ENCODE measurements around the gene JPH3.

DNA sequence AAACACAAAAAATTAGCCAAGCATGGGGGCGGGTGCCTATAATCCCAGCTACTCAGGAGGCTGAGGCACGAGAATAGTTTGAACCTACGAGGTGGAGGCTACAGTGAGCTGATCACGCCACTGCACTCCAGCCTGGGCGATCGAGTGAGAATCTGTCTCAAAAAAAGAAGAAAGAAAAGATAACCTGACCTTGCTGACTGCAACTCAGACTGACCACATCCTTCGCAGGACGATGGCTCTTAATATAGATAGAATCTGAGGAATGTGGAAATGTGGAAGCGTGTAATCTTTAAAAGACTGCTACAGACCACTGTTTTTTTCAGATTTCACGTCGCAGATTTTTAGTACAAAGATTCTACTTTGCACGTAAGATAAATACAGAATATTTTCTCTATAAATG is 125.7 kb downstream of the JPH3 start:
- TF ChIP-seq POLR2AphosphoS5 (IDR thresholded peaks at IDR 0.05): no peak
- TF ChIP-seq, protein P1, sequence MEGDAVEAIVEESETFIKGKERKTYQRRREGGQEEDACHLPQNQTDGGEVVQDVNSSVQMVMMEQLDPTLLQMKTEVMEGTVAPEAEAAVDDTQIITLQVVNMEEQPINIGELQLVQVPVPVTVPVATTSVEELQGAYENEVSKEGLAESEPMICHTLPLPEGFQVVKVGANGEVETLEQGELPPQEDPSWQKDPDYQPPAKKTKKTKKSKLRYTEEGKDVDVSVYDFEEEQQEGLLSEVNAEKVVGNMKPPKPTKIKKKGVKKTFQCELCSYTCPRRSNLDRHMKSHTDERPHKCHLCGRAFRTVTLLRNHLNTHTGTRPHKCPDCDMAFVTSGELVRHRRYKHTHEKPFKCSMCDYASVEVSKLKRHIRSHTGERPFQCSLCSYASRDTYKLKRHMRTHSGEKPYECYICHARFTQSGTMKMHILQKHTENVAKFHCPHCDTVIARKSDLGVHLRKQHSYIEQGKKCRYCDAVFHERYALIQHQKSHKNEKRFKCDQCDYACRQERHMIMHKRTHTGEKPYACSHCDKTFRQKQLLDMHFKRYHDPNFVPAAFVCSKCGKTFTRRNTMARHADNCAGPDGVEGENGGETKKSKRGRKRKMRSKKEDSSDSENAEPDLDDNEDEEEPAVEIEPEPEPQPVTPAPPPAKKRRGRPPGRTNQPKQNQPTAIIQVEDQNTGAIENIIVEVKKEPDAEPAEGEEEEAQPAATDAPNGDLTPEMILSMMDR (IDR thresholded peaks at IDR 0.05): no peak
- TF ChIP-seq POLR2A (IDR thresholded peaks at IDR 0.05): no peak
- no peak for TF ChIP-seq EP300 (IDR thresholded peaks at IDR 0.05)

All from sigmoid colon (tissue), 4 donors.